ENCODE data around the gene NEK10.

GRCh38 chr3:27278383-27279055 is 90.7 kb downstream of the NEK10 start:
- no peak for TF ChIP-seq CTCF (IDR thresholded peaks at IDR 0.05)
- TF ChIP-seq POLR2A (IDR thresholded peaks at IDR 0.05) = no peak

All from adrenal gland (tissue), 5 donors.